H9 (cell line): ENCODE measurements around the gene LAGE3. TPM values are rescaled to one million over a fixed set of nuclear protein-coding genes. Genes with fewer than 3 reads are reported as not detected.

Experiments used
- DNase-seq: peaks from one replicate; pipeline ENCODE4 v3.0.0-alpha.2; 2017
- H2AFZ ChIP-seq: one replicate; pipeline ENCODE4 v1.6.1; 2013; ENCODE audit warnings: mild to moderate bottlenecking, low read length, control low read depth, moderate library complexity
- H2AK5ac ChIP-seq: 2 replicates; pipeline ENCODE4 v1.6.1; 2013; ENCODE audit warnings: low read length, control low read depth, mixed read lengths; ENCODE audit not compliant: insufficient read length
- H2BK120ac ChIP-seq: one replicate; pipeline ENCODE4 v1.6.1; 2013; ENCODE audit warnings: low read depth, mild to moderate bottlenecking, low read length, control low read depth, inconsistent platforms; ENCODE audit not compliant: poor library complexity, severe bottlenecking
- H2BK12ac ChIP-seq: 2 replicates; pipeline ENCODE4 v1.6.1; 2013; ENCODE audit warnings: low read length, control low read depth, mixed read lengths, low read depth; ENCODE audit not compliant: insufficient read length
- H2BK15ac ChIP-seq: 2 replicates; pipeline ENCODE4 v1.6.1; 2013; ENCODE audit warnings: low read depth, low read length, control low read depth
- H2BK20ac ChIP-seq: one replicate; pipeline ENCODE4 v1.6.1; 2013; ENCODE audit warnings: low read depth, mild to moderate bottlenecking, low read length, control low read depth, inconsistent platforms; ENCODE audit not compliant: poor library complexity, severe bottlenecking
- H2BK5ac ChIP-seq: 2 replicates; pipeline ENCODE4 v1.6.1; 2013; ENCODE audit warnings: low read length, control low read depth, mixed read lengths; ENCODE audit not compliant: insufficient read length
- H3K14ac ChIP-seq: 2 replicates; pipeline ENCODE4 v1.6.1; 2013; ENCODE audit warnings: low read length, control low read depth; ENCODE audit not compliant: insufficient read depth
- H3K18ac ChIP-seq: 2 replicates; pipeline ENCODE4 v1.6.1; 2013; ENCODE audit warnings: low read depth, mild to moderate bottlenecking, mixed read lengths, low read length, control low read depth; ENCODE audit not compliant: insufficient read length
- H3K23ac ChIP-seq: 2 replicates; pipeline ENCODE4 v1.6.1; 2013; ENCODE audit warnings: low read length, control low read depth, mixed read lengths, low read depth; ENCODE audit not compliant: insufficient read length
- H3K23me2 ChIP-seq: 2 replicates; pipeline ENCODE4 v1.6.1; 2013; ENCODE audit warnings: low read depth, mild to moderate bottlenecking, mixed read lengths, low read length, control low read depth; ENCODE audit not compliant: insufficient read length, poor library complexity, severe bottlenecking
- H3K27ac ChIP-seq: 2 replicates; pipeline ENCODE4 v1.5.1; 2013; ENCODE audit warnings: low read length, control low read depth, mixed read lengths, low read depth; ENCODE audit not compliant: insufficient read length
- H3K27me3 ChIP-seq: 2 replicates; pipeline ENCODE4 v1.6.1; 2013; ENCODE audit warnings: low read length, control low read depth, inconsistent platforms; ENCODE audit not compliant: insufficient read depth
- H3K4ac ChIP-seq: 2 replicates; pipeline ENCODE4 v1.6.1; 2013; ENCODE audit warnings: low read depth, mild to moderate bottlenecking, control low read depth, inconsistent platforms, low read length, moderate library complexity
- H3K4me1 ChIP-seq: 2 replicates; pipeline ENCODE4 v1.6.1; 2013; ENCODE audit warnings: low read length, control low read depth, inconsistent platforms; ENCODE audit not compliant: insufficient read depth
- H3K4me2 ChIP-seq: 2 replicates; pipeline ENCODE4 v1.6.1; 2013; ENCODE audit warnings: low read length, control low read depth, mixed read lengths; ENCODE audit not compliant: insufficient read length, insufficient read depth
- H3K56ac ChIP-seq: 2 replicates; pipeline ENCODE4 v1.6.1; 2013; ENCODE audit warnings: low read depth, mild to moderate bottlenecking, mixed read lengths, low read length, control low read depth; ENCODE audit not compliant: insufficient read length
- H3K79me1 ChIP-seq: 2 replicates; pipeline ENCODE4 v1.6.1; 2013; ENCODE audit warnings: low read depth, mild to moderate bottlenecking, moderate library complexity, low read length, control low read depth, inconsistent platforms; ENCODE audit not compliant: insufficient read depth, poor library complexity, severe bottlenecking
- H3K79me2 ChIP-seq: 2 replicates; pipeline ENCODE4 v1.6.1; 2013; ENCODE audit warnings: low read length, control low read depth, inconsistent platforms; ENCODE audit not compliant: insufficient read depth
- H3K9ac ChIP-seq: 2 replicates; pipeline ENCODE4 v1.6.1; 2013; ENCODE audit warnings: low read length, control low read depth, mixed read lengths; ENCODE audit not compliant: insufficient read length; ENCODE audit errors: extremely low read depth
- H3K9me3 ChIP-seq: one replicate; pipeline ENCODE4 v1.6.1; 2013; ENCODE audit warnings: low read depth, low read length, inconsistent platforms; ENCODE audit not compliant: control insufficient read depth
- H3T11ph ChIP-seq: one replicate; pipeline ENCODE4 v1.6.1; 2013; ENCODE audit warnings: mild to moderate bottlenecking, low read length, control low read depth, inconsistent platforms
- H4K20me1 ChIP-seq: one replicate; pipeline ENCODE4 v1.6.1; 2013; ENCODE audit not compliant: control insufficient read depth, insufficient read length, insufficient read depth
- H4K5ac ChIP-seq: 2 replicates; pipeline ENCODE4 v1.6.1; 2013; ENCODE audit warnings: low read depth, mild to moderate bottlenecking, mixed read lengths, low read length, control low read depth; ENCODE audit not compliant: insufficient read length
- H4K8ac ChIP-seq: replicated peaks from 2 replicates; pipeline ENCODE4 v1.6.1; 2013; ENCODE audit warnings: low read length, control low read depth, mixed read lengths, low read depth; ENCODE audit not compliant: insufficient read length
- H4K91ac ChIP-seq: 2 replicates; pipeline ENCODE4 v1.6.1; 2013; ENCODE audit warnings: low read depth, mild to moderate bottlenecking, moderate library complexity, mixed read lengths, low read length, control low read depth; ENCODE audit not compliant: insufficient read length
- H3K27ac Mint-ChIP-seq, 3 experiments: 2 replicates in 2 of 3; 3 replicates in 1 of 3; pipeline ENCODE4 v1.8.0; 2020 to 2021; ENCODE audit warnings: mixed read lengths in 3 of 3, mild to moderate bottlenecking in 1 of 3, moderate library complexity in 1 of 3
- H3K27me3 Mint-ChIP-seq: 2 replicates; pipeline ENCODE4 v1.8.0; 2021; ENCODE audit warnings: low read depth, mild to moderate bottlenecking, moderate library complexity, mixed read lengths
- H3K36me3 Mint-ChIP-seq, 3 experiments: 2 replicates in 2 of 3; 3 replicates in 1 of 3; pipeline ENCODE4 v1.8.0; 2020 to 2021; ENCODE audit warnings: low read depth in 3 of 3, mixed read lengths in 3 of 3; ENCODE audit not compliant: insufficient read depth in 1 of 3
- H3K4me1 Mint-ChIP-seq, 2 experiments: 2 replicates each; pipeline ENCODE4 v1.8.0; 2020; ENCODE audit warnings: mixed read lengths in 2 of 2
- H3K4me3 Mint-ChIP-seq, 2 experiments: 2 replicates in 1 of 2; 3 replicates in 1 of 2; pipeline ENCODE4 v1.8.0; 2020 to 2021; ENCODE audit warnings: mild to moderate bottlenecking in 2 of 2, mixed read lengths in 2 of 2, moderate library complexity in 1 of 2
- H3K9me3 Mint-ChIP-seq, 2 experiments: 2 replicates in 1 of 2; 3 replicates in 1 of 2; pipeline ENCODE4 v1.8.0; 2020; ENCODE audit warnings: mild to moderate bottlenecking in 2 of 2, mixed read lengths in 2 of 2, moderate library complexity in 1 of 2
- CTCF ChIP-seq: fragments of 200-600 bp; sonication (generic); conservative IDR thresholded peaks from 3 replicates; pipeline ENCODE4 v1.8.0; 2021; ENCODE audit warnings: antibody characterized with exemption, mild to moderate bottlenecking
- WGBS: extraction: QIAGEN DNeasy Blood & Tissue Kit; methylation state at CpG from one replicate; pipeline ENCODE4 v1.1.7; 2013; ENCODE audit warnings: missing lambda C conversion rate, low lambda C conversion rate, mixed read lengths; ENCODE audit not compliant: insufficient read length; ENCODE audit errors: extremely low coverage; 5-methylcytosine and 5-hydroxymethylcytosine counted together
- total RNA-seq: library from RNA; stranded (reverse); gene quantifications from 2 replicates; pipeline ENCODE4 v1.2.1, GENCODE V29; 2021

LAGE3 gene
- total RNA-seq, 1 experiment from 2014 or later = 32.5 TPM

GRCh38 chrX:154435171-154435733, 43.8 kb downstream of the LAGE3 start:
- Histone ChIP-seq H2BK120ac (no peak overlapping the region), H3T11ph (no peak overlapping the region), H3K9ac (no peak overlapping the region), H2BK12ac (no peak overlapping the region), H3K79me1 (no peaks in the 10 kb centered on the region), H3K79me2 (peaks cover 2% of the 10 kb centered on the region; the same call in 1 of the 2 replicates), H3K4me1 (no peaks in the 10 kb centered on the region), H4K5ac (no peak overlapping the region), H2BK20ac (no peak overlapping the region), H3K27ac (no peak overlapping the region), H4K91ac (no peak overlapping the region), H3K14ac (no peak overlapping the region), H2BK15ac (no peak overlapping the region), H3K4ac (no peak overlapping the region), H3K18ac (no peak overlapping the region), H4K20me1 (no peaks in the 10 kb centered on the region), H4K8ac (no peak overlapping the region), H2BK5ac (no peak overlapping the region), H3K27me3 (no peaks in the 10 kb centered on the region), H2AK5ac (no peak overlapping the region), H3K9me3 (peaks cover 28% of the 10 kb centered on the region), H3K56ac (no peak overlapping the region), H3K4me2 (no peak overlapping the region), H3K23ac (no peak overlapping the region), H3K23me2 (peaks cover 7% of the 10 kb centered on the region), H2AFZ (no peak overlapping the region)
- peaks cover 8 to 16% of the 10 kb centered on the region in 2 experiments for H3K4me1 Mint-ChIP-seq
- no CpG with 5 or more reads among the region's 19 CpGs for WGBS
- TF ChIP-seq CTCF = no peak
- H3K36me3 Mint-ChIP-seq = peaks cover 22 to 59% (median 58%) of the 10 kb centered on the region in 3 experiments
- H3K27ac Mint-ChIP-seq = no peak overlapping the region
- DNase-seq = no peak
- H3K27me3 Mint-ChIP-seq = no peaks in the 10 kb centered on the region
- peaks cover 70 to 89% of the 10 kb centered on the region in 2 experiments for H3K9me3 Mint-ChIP-seq
- no peak overlapping the region; a peak in 2 of 5 replicates for H3K4me3 Mint-ChIP-seq
